Activated CD8-positive, alpha-beta memory T cell treated with anti-CD3 and anti-CD28 coated beads, Interleukin-2, amount 50 U/mL, for 24 hours (primary cell): Measurements from ENCODE around the gene HS1BP3.

Experiments
- DNase-seq: peaks from one replicate; pipeline ENCODE4 v3.0.0-alpha.2; 2020; ENCODE audit errors: extremely low read depth

HS1BP3 gene

DNA sequence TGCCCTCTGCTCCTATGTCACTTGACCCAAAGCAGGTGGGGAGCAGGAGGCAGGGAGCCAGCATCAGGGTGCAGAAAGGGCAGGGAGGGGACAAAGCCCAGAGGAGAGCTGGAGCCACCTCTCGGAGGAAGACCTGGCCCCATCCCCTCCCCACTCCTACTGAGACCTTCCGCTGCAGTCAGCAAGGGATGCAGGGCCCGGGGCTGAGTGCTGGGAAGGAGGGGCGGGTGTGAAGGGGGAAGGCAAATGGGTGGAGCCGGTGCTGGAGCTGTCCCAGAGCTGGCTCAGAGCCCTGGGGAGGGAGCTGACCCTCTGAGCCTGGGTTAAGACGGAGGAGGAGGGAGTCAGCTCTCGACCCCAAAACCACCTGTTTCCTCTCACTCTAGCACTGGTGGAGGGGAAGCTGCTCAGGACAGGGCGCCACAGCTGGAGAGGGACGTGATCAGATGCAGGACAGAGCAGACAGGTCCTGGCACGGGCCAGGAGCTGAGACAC is 33.8 kb downstream of the HS1BP3 start:
- DNase-seq = no peak

DNA sequence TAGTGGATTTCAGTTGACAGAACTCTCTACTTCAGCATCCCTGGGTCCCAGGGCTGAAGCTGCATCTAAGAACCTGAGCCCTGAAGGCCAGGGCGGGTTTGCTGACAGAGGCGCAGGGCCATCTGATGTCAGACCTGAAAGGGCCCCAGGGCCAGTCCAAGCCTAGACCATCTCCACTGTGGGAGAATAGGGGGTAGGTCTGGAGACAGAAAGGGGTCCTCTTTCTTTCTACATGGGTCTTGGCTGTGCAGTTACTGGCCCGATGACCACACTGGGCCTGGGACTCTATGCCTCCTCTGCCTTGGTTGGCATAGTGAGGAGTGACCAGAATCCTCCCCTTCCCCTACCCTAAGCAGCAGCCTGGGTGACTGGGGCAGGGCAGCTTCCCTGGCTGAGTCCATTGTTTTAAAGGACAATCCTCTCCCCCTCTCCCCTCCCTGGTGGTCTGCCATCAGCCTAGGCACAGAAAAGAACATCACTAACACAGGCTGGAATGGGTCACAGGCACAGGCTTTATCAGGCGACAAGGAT is 34.5 kb downstream of the HS1BP3 start:
- DNase-seq = no peak

GRCh38 chr2:20615466-20616241 is 35.2 kb downstream of the HS1BP3 start:
- DNase-seq = no peak

DNA sequence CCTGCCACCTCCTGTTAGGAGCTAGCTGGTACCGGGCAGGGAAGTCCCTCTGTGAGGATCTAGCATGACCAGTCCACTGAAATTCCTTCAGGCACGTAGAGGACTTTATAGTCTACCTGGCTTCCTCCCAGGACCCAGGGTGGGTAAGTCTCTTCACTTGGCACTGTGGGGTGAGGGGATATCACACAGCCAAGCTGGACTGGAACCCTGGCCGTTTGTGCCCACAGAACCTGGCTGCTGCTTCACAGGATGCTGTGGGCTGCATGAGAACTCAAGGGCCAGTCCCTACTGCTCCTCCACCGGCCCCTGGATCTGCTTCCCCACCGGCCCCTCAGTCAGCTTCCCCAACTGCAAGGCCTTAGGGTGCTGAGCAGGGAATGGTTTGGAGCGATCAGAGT is 35.8 kb downstream of the HS1BP3 start:
- DNase-seq = no peak

- DNase-seq = no peak
Measured at GRCh38 chr2:20614201-20615067, 36.5 kb downstream of the HS1BP3 start.

GRCh38 chr2:20612925-20613916 is 37.7 kb downstream of the HS1BP3 start:
- no peak for DNase-seq

DNA sequence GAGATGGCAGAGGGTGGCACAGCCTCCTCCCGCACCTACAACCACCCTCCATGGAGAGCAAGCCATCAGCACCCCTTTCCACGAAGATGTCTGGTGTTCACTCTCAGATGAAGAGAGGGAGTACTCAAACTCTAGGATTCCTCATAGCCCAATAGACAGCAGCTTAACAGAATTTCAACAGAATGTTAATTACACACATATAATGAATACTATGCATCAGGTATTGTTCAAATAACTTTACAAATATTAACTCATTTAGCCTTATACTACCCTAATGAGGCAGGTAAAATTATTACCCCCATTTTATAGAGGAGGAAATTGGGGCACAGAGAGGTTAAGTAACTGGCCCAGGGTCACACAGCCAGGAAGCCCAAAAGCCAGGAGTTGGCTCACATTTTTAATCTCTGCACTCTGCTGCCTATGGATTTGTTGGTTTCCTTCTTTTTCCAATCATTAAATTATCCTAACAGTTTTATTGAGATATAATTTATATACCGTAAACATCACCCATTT is 39.0 kb downstream of the HS1BP3 start:
- DNase-seq = no peak

- DNase-seq = no peak
Measured at GRCh38 chr2:20611077-20611843, 39.6 kb downstream of the HS1BP3 start.

DNA sequence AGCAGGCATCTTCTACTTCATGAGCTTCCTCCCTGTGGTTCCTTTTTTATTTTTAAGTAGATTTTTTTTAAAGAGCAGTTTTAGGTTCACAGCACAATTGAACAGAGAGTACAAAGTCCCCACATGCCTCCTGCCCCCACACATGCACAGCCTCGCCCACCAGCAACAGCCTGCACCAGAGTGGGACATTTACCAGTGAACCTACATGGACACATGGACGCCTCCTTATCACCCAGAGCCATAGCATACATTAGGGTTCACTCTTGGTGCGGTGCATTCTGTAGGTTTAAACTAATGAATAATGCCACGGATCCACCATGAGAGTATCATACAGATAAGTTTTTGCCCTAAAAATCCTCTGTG is 40.9 kb downstream of the HS1BP3 start:
- no peak for DNase-seq

DNA sequence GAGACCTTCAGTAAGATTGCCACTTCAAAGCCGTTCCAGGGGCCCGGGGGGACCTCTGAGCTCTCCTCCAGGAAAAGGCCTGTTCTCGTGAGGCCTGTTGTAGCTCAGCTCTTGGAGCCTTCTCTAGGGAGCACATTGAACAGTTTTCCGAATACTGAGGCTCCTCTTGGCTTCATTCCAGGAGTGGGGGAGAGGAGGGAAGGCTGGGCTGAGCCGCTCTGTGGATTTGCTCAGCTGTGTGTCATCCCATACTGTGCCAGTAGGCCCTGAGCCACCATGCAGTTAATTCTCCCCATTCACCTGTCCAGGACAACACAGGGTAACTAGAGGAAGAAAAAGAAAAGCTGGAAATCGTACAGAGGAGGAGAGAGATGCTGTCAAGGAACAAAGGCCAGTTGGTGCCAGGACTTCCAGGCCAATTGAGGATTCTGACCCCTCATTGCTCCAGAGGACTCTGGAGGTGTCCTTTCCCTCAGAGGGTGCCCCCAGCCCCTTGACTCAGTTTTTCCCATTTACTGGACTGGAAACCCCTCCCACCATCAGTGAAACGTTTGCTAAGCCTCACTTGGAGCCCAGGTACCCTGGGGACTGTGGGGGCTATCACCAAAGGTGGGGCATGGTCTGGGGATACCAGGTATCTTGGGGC is 41.4 kb downstream of the HS1BP3 start:
- no peak for DNase-seq

DNA sequence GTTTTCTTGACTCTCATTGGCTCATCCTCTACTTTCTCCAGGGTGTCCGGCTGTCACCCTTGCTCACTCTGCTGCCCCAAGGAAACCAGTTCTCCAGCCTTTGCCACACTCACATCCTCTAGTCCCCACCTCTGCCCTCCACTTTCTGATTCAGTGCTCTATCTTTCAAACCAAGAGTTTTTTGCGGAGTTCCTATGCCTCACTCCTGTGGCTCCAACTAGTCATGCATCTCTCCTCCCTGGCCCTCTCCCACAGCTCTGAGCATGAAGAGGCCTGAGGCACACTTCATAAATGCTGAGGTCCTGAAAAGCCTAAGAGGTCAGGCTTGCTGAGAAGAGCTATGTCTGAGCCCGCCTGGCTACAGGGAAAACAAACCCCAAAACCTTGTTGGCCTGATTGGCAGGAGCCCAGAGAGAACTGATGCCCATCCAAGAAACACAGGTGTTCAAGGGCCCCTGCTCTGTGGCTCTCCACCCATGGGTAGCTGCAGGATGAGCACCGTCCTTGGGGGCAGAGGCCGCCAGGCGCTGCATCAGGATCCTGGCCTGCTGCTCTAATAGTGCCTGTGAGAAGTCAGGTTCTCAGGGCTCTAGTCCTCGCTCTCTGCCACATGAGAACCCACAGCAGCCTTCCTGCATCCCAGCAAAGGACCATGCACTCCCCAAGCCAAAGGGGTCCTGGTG is 42.1 kb downstream of the HS1BP3 start:
- no peak for DNase-seq

GRCh38 chr2:20607446-20607845 is 43.5 kb downstream of the HS1BP3 start:
- DNase-seq = no peak

DNA sequence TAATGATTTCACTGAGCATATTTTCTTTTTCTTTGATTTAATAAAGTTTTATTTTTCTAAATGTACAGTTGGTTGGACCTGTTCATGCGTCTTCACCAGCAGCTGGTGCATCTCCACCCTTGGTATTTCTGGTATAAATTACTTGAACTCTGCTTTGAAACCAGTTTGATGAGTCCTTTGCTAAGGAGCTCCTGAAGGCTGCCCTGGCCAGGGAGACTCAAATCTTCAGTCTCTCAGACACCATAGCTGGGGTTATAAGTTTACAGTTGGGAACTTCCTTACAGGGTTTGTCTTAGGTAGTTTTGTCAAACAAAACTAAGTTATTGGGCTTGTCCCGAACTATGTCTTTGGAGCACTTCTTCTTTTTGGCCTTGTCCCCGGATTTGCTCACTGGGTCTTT is 44.7 kb downstream of the HS1BP3 start:
- no peak for DNase-seq

GRCh38 chr2:20604951-20605381 is 45.9 kb downstream of the HS1BP3 start:
- DNase-seq = no peak

DNA sequence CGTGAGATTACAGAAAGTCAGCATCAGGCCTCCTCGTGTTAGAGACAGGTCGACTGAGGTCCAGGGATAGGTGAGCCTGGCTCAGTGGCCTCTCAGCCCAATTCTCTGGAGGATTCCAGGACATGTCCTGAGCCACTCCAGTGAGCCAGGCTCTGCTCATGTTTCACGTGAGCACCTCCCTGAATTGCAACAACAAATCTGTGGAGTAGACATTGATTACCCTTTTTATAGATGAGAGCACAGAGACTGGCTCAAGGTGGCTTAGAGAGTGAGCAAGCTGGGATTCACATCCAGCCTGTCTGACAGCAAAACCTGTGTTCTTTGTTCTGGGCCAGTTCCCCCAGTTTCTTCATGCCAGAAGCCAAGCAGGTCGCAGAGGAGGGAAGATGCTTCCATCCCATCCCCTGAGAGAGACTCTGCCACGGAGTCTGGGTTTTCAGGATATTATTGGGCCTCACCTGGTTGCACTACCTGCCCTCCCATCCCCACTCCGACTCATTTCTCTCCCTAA is 46.4 kb downstream of the HS1BP3 start:
- DNase-seq = no peak

DNA sequence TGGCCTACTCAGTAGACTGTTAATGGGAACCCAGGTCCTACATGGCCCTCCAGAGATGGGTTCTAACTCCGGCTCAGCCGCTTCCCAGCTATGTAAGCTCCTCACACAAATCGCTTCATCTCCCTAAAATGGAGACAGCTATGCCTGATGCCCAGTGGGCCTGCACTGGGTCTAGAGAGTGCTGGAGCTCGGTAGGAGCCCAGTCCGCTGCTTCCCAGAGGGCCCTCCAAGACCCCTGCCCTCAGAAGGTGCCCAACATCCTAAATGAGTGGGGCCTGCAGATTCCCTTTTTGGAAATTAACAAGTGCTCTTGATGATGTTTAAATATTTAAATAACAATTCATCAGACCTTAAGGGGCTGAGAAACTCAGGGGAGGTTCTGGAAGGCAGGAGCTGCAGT is 47.1 kb downstream of the HS1BP3 start:
- no peak for DNase-seq

- DNase-seq = no peak
Measured at GRCh38 chr2:20602803-20603202, 48.1 kb downstream of the HS1BP3 start.

DNA sequence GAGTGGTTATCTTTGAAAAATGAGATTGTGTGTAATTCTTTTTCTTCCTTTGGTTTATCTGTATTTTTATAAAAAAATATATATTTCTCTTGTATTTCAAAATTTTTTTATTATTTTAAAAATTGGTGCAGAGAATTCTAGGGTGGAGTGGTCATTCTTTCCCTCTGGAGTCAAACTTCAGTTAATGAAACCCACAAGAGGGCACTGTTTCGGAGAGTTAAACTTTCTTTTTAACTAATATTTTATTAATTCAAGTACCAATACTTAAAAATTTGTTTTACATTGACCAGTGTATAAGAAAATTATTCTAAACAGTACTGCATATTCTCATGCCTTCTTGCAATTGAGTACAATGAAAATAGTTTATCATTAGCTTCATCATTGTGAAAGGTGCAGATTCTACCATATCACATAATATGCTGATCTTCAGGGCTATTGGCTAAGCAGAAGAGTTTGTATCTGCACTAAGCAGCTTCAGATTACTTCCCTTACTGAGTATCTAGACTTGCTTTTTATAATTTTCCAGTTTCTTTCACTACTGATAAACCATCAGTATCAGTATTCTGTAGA is 50.1 kb downstream of the HS1BP3 start:
- no peak for DNase-seq
